Hematopoietic multipotent progenitor cell treated with erythropoietin and hydrocortisone succinate and interleukin-3 and kit ligand, for 8 days (in vitro differentiated cells): Measurements from ENCODE around the gene COG4.

Experiments used
- DNase-seq: peaks from one replicate; pipeline ENCODE4 v3.0.0-alpha.2; 2015

The COG4 gene

GRCh38 chr16:70478169-70478568, 45.2 kb downstream of the COG4 start:
- DNase-seq, result no peak

GRCh38 chr16:70476272-70477020, 46.9 kb downstream of the COG4 start:
- no peak for DNase-seq

GRCh38 chr16:70475054-70475871, 48.1 kb downstream of the COG4 start:
- no peak for DNase-seq

GRCh38 chr16:70474320-70475053, 48.9 kb downstream of the COG4 start:
- DNase-seq, result no peak

GRCh38 chr16:70473446-70474319, 49.7 kb downstream of the COG4 start:
- peak; percentile 13 for DNase-seq

GRCh38 chr16:70472786-70473433, 50.4 kb downstream of the COG4 start:
- DNase-seq, result no peak

- no peak for DNase-seq
Measured at GRCh38 chr16:70470927-70471341, 52.4 kb downstream of the COG4 start.

GRCh38 chr16:70470141-70470926, 53.0 kb downstream of the COG4 start:
- DNase-seq, result no peak

GRCh38 chr16:70468776-70469525, 54.4 kb downstream of the COG4 start:
- no peak for DNase-seq

GRCh38 chr16:70467608-70468007, 55.7 kb downstream of the COG4 start:
- no peak for DNase-seq

GRCh38 chr16:70467113-70467512, 56.2 kb downstream of the COG4 start:
- no peak for DNase-seq

GRCh38 chr16:70466805-70467076, 56.6 kb downstream of the COG4 start:
- no peak for DNase-seq

- DNase-seq, result no peak
Measured at GRCh38 chr16:70465999-70466804, 57.2 kb downstream of the COG4 start.

GRCh38 chr16:70463235-70463634, 60.1 kb downstream of the COG4 start:
- DNase-seq, result no peak

GRCh38 chr16:70460737-70461261, 62.6 kb downstream of the COG4 start:
- DNase-seq, result no peak

- DNase-seq, result no peak
Measured at GRCh38 chr16:70457446-70458166, 65.7 kb downstream of the COG4 start.

GRCh38 chr16:70455910-70456309, 67.4 kb downstream of the COG4 start:
- DNase-seq, result peak; percentile 45

GRCh38 chr16:70454222-70455034, 68.9 kb downstream of the COG4 start, which contains the start of gene FCSK:
TSS of gene FCSK (plus strand) at chr16:70454595. CDS start at chr16:70463191, 8,596 bp downstream.
- DNase-seq, result peak; percentile 72
